ENCODE measurements around the gene BID.

- TF ChIP-seq CTCF (IDR thresholded peaks at IDR 0.05; ENCODE audit: insufficient read depth, low read length) (no peak), REST (IDR thresholded peaks at IDR 0.05; ENCODE audit: insufficient replicate concordance, low read depth) (no peak), POLR2AphosphoS5 (IDR thresholded peaks at IDR 0.05; ENCODE audit: low read depth) (no peak), SPI1 (IDR thresholded peaks at IDR 0.05; ENCODE audit: borderline replicate concordance, low read depth) (no peak)
Measured at GRCh38 chr22:17817079-17817478, 42.8 kb upstream of the BID start.
